NCI-H1048 (cell line): ENCODE data around the gene SAMD4B.
"Not testable (repeated sequence)": the region's sequence is repeated elsewhere in the genome, so short reads cannot be mapped to it uniquely, and the experiment has no call there.

Experiments used
- DNase-seq: peaks from one replicate; lab custom pipeline; 2025; lab: John Stamatoyannopoulos, UW

SAMD4B gene

GRCh38 chr19:39334444-39334976 is 7.7 kb upstream of the SAMD4B start:
- DNase-seq: no peak

GRCh38 chr19:39335168-39335548 is 7.1 kb upstream of the SAMD4B start:
- DNase-seq: no peak

GRCh38 chr19:39336483-39336882 is 5.7 kb upstream of the SAMD4B start:
- DNase-seq: no peak

- no peak for DNase-seq
These were observed 2.5 kb upstream of the SAMD4B start for GRCh38 chr19:39339674-39340073.

GRCh38 chr19:39340156-39340555 is 2.1 kb upstream of the SAMD4B start:
- DNase-seq: not testable (repeated sequence)

GRCh38 chr19:39341129-39341718 is 997 bp upstream of the SAMD4B start:
- no peak for DNase-seq

- no peak for DNase-seq
These were observed 555 bp downstream of the SAMD4B start for GRCh38 chr19:39342647-39343305.

GRCh38 chr19:39345956-39346355 is 3.7 kb downstream of the SAMD4B start:
- no peak for DNase-seq

GRCh38 chr19:39347332-39348164 is 5.3 kb downstream of the SAMD4B start:
- DNase-seq: no peak

- DNase-seq: no peak
These were observed 7.1 kb downstream of the SAMD4B start for GRCh38 chr19:39349326-39349725.

- DNase-seq: no peak
These were observed 7.9 kb downstream of the SAMD4B start for GRCh38 chr19:39350156-39350555.

GRCh38 chr19:39351537-39352064 is 9.4 kb downstream of the SAMD4B start:
- DNase-seq: no peak

- no peak for DNase-seq
These were observed 10.4 kb downstream of the SAMD4B start for GRCh38 chr19:39352381-39353255.

- DNase-seq: no peak
These were observed 13.0 kb downstream of the SAMD4B start for GRCh38 chr19:39355253-39355652.

- DNase-seq: no peak
These were observed 13.9 kb downstream of the SAMD4B start for GRCh38 chr19:39356073-39356472.

- no peak for DNase-seq
These were observed 14.4 kb downstream of the SAMD4B start for GRCh38 chr19:39356647-39357046.

- DNase-seq: no peak
These were observed 16.8 kb downstream of the SAMD4B start for GRCh38 chr19:39359026-39359425.

- no peak for DNase-seq
These were observed 18.4 kb downstream of the SAMD4B start for GRCh38 chr19:39360599-39360998.

GRCh38 chr19:39362682-39363657 is 20.7 kb downstream of the SAMD4B start:
- DNase-seq: no peak

GRCh38 chr19:39363901-39364457 is 21.8 kb downstream of the SAMD4B start:
- no peak for DNase-seq
